Tibial nerve (tissue), 4 donors: ENCODE measurements around the gene YY1. TPM values are rescaled to one million over a fixed set of nuclear protein-coding genes. Genes with fewer than 3 reads are reported as not detected.

Experiments used
- DNase-seq, 2 donors: peaks; one replicate each; pipeline ENCODE4 v3.0.0-alpha.2; 2019; ENCODE audit warnings: low spot score in 2 of 2
- H3K27ac ChIP-seq, 4 donors: fragments of 200-600 bp; sonication (generic) in 3 of 4; one replicate each; pipeline ENCODE4 v1.5.1; 2017 to 2019; ENCODE audit warnings: mild to moderate bottlenecking in 1 of 4
- H3K27me3 ChIP-seq, 2 donors: fragments of 200-600 bp; sonication (generic) in 1 of 2; one replicate each; pipeline versions ENCODE4 v1.5.1 to v1.6.0; 2017 to 2019
- H3K36me3 ChIP-seq, 3 donors: fragments of 200-600 bp; sonication (generic); one replicate each; pipeline ENCODE4 v1.5.1; 2018 to 2019
- H3K4me1 ChIP-seq, 4 donors: fragments of 200-600 bp; sonication (generic) in 3 of 4; one replicate each; pipeline ENCODE4 v1.5.1; 2017 to 2019
- H3K4me3 ChIP-seq, 4 donors: fragments of 200-600 bp; sonication (generic) in 3 of 4; one replicate each; pipeline ENCODE4 v1.5.1; 2017 to 2019; ENCODE audit warnings: mild to moderate bottlenecking in 1 of 4, moderate library complexity in 1 of 4
- H3K9me3 ChIP-seq, 4 donors: fragments of 200-600 bp; sonication (generic) in 3 of 4; one replicate each; pipeline ENCODE4 v1.5.1; 2017 to 2019
- EP300 ChIP-seq, 2 donors: sonication (generic); formaldehyde crosslinking; IDR thresholded peaks; one replicate each; pipeline ENCODE4 v1.6.1; 2017; ENCODE audit warnings: antibody characterized with exemption in 2 of 2, mild to moderate bottlenecking in 1 of 2
- POLR2A ChIP-seq, 2 donors: fragments of 450-650 bp; IDR thresholded peaks; one replicate each; pipeline ENCODE4 v1.6.1; 2017; ENCODE audit warnings: antibody characterized with exemption in 2 of 2, mild to moderate bottlenecking in 2 of 2, moderate library complexity in 2 of 2
- WGBS, 2 donors: methylation state at CpG; one replicate each; pipeline ENCODE4 v1.1.5; 2018; 5-methylcytosine and 5-hydroxymethylcytosine counted together
- total RNA-seq, 4 donors: library from RNA; depleted of rRNA; stranded (reverse); fragments of >200 nt; gene quantifications; one replicate each; pipeline ENCODE4 v1.1.0, GENCODE V29; 2016
- TF ChIP-seq, protein P1 (sequence below), 5 experiments: fragments of 200-600 bp in 3 of 5; fragments of 450-650 bp in 2 of 5; sonication (generic) in 3 of 5; IDR thresholded peaks; one replicate each; pipeline ENCODE4 v1.5.1; 2016 to 2019; ENCODE audit warnings: antibody characterized with exemption in 5 of 5, mild to moderate bottlenecking in 3 of 5, moderate library complexity in 2 of 5

The YY1 gene
- total RNA-seq, 4 donors from 2014 or later = 55.9 to 60.3 (median 58.7) TPM

DNA sequence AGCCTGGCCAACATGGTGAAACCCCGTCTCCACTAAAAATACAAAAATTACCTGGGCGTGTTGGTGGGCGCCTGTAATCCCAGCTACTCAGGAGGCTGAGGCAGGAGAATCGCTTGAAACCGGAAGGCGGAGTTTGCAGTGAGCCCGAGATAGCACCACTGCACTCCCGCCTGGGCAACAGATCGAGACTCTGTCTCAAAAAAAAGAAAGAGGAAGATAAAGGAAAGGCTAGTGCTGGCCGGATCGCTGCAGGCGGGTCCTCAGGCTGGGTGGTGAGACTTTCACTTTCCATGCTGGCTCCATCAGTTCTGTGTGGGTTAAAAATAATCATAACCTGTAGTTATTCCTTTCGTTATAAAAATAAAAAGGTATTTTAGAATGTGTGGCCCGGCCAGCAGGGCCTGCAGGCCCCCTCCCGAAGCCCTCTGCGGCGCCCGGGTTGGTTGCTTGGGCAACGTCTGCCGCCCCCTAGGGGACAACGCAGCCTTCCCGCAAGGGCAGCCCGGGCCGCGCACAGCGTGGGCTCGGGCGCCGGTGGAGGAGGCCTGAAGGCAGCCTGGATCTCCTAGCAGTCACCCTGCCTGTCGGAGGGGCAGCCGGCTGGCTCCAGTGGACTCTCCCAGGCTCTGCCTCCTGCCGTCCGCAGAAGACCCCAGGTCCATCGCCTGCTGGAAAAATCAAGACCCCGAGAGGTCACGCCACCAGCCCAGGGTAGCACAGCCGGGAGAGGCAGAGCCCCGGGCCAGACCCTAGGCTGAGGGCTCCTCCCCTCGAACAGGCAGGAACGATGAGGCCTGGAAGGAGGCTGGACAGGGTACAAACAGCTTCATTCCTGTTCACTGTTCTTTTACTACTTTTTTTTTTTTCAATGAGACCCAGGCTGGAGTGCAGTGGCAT lies 79.2 kb downstream of the YY1 start:
- Histone ChIP-seq H3K9me3 (no peaks in the 10 kb centered on the region), H3K27me3 (peaks cover 0 to under 1% of the 10 kb centered on the region in 2 donors), H3K36me3 (no peaks in the 10 kb centered on the region), H3K27ac (peak overlapping the region in 2 of 4 donors; percentile 46 to 69), H3K4me1 (peaks cover 0 to 12% (median 0%) of the 10 kb centered on the region in 4 donors), H3K4me3 (peak overlapping the region; percentile 4 to 45 (median 32))
- 28 to 38% methylated on average over 28 to 40 of the region's 40 CpGs for WGBS, 2 donors
- TF ChIP-seq POLR2A (IDR thresholded peaks at IDR 0.05) (no peak), EP300 (IDR thresholded peaks at IDR 0.05) (peak in 1 of 2 donors; percentile 32)
- TF ChIP-seq, protein P1, sequence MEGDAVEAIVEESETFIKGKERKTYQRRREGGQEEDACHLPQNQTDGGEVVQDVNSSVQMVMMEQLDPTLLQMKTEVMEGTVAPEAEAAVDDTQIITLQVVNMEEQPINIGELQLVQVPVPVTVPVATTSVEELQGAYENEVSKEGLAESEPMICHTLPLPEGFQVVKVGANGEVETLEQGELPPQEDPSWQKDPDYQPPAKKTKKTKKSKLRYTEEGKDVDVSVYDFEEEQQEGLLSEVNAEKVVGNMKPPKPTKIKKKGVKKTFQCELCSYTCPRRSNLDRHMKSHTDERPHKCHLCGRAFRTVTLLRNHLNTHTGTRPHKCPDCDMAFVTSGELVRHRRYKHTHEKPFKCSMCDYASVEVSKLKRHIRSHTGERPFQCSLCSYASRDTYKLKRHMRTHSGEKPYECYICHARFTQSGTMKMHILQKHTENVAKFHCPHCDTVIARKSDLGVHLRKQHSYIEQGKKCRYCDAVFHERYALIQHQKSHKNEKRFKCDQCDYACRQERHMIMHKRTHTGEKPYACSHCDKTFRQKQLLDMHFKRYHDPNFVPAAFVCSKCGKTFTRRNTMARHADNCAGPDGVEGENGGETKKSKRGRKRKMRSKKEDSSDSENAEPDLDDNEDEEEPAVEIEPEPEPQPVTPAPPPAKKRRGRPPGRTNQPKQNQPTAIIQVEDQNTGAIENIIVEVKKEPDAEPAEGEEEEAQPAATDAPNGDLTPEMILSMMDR (IDR thresholded peaks at IDR 0.05) = peak; percentile 79 to 88 (median 86)
- peak in 1 of 2 donors; percentile 52 for DNase-seq

DNA sequence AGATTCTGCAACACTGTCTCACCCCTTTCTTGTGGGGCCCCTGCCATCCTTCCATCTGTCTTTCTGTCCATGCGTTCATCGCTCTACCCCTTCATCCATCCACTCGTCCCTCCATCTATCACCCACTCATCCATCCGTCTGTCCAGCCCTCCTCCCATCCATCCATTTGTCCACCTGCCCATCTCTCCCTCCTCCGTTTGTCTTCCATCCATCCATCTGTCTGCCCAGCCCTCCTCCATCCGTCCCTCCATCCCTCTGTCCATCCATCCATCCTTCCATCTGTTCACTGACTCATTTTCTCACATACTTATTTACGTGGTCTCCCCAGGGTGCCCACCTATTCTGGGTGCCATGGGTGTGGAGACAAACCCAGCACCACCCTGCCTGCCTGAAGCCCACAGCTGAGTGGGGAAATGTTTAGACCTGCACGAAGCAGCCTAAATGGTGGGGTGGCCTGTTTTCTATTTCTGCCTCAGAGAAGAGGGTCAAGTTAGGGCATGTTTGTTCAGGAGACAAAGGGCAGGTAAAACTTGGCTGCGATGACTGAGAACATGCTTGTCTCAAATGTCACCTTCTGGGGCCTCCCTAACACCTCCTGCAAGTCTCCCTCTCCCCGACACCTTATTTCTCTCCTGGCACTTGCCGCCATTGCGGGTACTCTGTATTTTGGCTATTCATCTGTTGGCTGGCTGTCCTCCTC lies 81.4 kb downstream of the YY1 start:
- Histone ChIP-seq H3K36me3 (no peaks in the 10 kb centered on the region), H3K27me3 (no peaks in the 10 kb centered on the region), H3K4me1 (peaks cover 0 to 12% (median 0%) of the 10 kb centered on the region in 4 donors), H3K9me3 (no peaks in the 10 kb centered on the region), H3K27ac (no peak overlapping the region), H3K4me3 (no peak overlapping the region)
- 90 to 91% methylated on average over 12 of the region's 12 CpGs for WGBS, 2 donors
- no peak for DNase-seq
- no peak for TF ChIP-seq POLR2A (IDR thresholded peaks at IDR 0.05)
- TF ChIP-seq, protein P1 (IDR thresholded peaks at IDR 0.05) = no peak
- TF ChIP-seq EP300 (IDR thresholded peaks at IDR 0.05) = no peak

DNA sequence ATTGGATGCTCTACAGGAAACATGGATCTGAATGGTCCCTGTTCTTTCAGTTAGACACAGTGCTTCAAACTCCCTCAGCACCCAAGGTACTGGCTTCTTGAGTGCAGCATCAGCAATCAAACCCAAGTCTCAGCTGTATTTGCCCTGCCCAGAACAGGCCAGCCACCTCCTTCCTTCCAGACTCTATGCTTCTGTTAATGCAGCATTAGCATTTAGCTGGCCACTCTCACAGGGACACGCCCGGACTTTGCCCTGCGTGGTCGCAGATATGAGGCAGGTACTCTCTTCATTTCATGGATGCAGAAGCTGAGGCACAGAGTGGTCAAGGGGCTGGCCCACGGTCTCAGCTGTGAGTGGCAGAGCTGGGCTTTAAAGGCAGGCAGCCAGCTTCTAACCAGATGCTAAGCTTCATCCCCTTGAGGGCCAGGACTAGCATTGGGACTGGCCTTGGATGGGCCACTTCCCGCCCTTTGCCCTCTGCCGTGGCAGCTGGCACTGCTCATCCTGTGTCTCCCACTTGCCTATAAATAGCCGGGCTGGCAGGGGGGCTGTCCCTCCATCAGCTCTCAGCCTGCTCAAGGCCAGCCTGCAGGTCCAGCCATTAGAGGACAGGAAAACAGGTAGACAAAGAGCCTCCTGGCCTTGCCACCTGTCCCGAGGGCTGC lies 82.7 kb downstream of the YY1 start:
- WGBS, 2 donors = 80 to 84% methylated on average over 8 to 9 of the region's 9 CpGs
- H3K36me3 ChIP-seq = no peaks in the 10 kb centered on the region

DNA sequence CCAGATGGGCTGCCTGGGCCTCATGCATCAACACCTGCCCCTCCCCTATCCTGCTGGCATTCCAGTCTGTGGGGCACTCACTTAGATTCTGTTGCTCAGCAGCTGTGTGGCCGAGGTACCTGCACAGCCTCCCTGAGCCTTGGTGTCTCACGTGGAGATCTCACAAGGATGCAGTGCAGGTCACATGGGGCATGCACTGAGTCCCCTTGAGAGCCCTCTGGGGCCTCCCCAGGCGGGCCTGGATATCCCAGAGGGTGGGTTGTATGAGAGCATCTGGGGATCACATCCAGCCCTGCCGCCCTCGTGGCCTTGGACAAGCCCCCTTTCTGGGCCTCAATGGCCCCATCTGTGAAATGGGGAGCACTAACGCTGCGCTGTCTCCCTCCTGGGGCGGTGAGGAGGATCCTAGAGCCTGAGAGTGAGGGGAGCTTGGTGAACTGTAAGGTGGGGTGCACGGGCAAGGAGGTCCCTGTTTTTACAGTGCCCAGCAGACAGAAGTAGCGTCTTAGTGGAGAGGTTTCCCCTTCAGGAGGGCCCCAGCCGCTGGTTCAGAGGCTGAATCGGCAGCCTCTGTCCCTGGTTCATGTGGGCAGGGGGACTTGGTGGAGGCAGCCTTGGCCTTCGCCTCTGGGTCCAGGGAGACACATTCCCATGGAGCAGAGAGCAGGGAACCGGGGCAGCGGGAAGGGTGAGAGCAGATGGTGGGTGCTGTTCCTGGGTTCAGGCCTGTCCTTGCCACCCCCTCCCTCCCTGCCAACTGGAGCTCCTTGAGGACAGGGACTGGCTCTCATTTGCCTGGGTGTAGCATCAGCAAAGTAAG lies 83.4 kb downstream of the YY1 start:
- peaks cover 0 to 12% (median 0%) of the 10 kb centered on the region in 4 donors for H3K4me1 ChIP-seq
- H3K9me3 ChIP-seq = no peaks in the 10 kb centered on the region
- H3K27me3 ChIP-seq = no peaks in the 10 kb centered on the region
- DNase-seq = no peak
- 79 to 87% methylated on average over 10 to 15 of the region's 15 CpGs for WGBS, 2 donors
- H3K4me3 ChIP-seq = no peak overlapping the region
- no peaks in the 10 kb centered on the region for H3K36me3 ChIP-seq
- no peak overlapping the region for H3K27ac ChIP-seq
- TF ChIP-seq EP300 (IDR thresholded peaks at IDR 0.05) (no peak), POLR2A (IDR thresholded peaks at IDR 0.05) (no peak)
- TF ChIP-seq, protein P1 (IDR thresholded peaks at IDR 0.05) = no peak

More for the DNA sequence above, 82.7 kb downstream of the YY1 start:
- H3K4me1 ChIP-seq = peaks cover 0 to 12% (median 0%) of the 10 kb centered on the region in 4 donors
- no peak for DNase-seq
- H3K27me3 ChIP-seq = no peaks in the 10 kb centered on the region
- H3K27ac ChIP-seq = no peak overlapping the region
- no peaks in the 10 kb centered on the region for H3K9me3 ChIP-seq
- TF ChIP-seq, protein P1 (IDR thresholded peaks at IDR 0.05) = no peak
- TF ChIP-seq EP300 (IDR thresholded peaks at IDR 0.05) (no peak), POLR2A (IDR thresholded peaks at IDR 0.05) (no peak)
- H3K4me3 ChIP-seq = no peak overlapping the region
